ENCODE measurements around the gene FOLR2. TPM values are rescaled to one million over a fixed set of nuclear protein-coding genes. Genes with fewer than 3 reads are reported as not detected.
A peak's percentile ranks its signal among the peaks of the same experiment; 100 is the strongest.

FOLR2 gene
- total RNA-seq, 3 donors from 2014 or later: 3.2 to 29.4 (median 13.8) TPM

- no peak for DNase-seq
- H3K4me3 ChIP-seq: no peak overlapping the region
Measured at GRCh38 chr11:72236774-72237111, 20.1 kb downstream of the FOLR2 start.

GRCh38 chr11:72237112-72237931 lies 20.7 kb downstream of the FOLR2 start:
- Histone ChIP-seq H3K9me3 (no peaks in the 10 kb centered on the region), H3K4me3 (no peak overlapping the region), H3K4me1 (ENCODE audit: low read depth) (peaks cover 37% of the 10 kb centered on the region), H3K36me3 (ENCODE audit: low read depth) (no peaks in the 10 kb centered on the region)
- intact Hi-C loops (cut with DNase I, micrococcal nuclease): no loop called here
- ATAC-seq: no peak
- no peak for DNase-seq
- TF ChIP-seq CTCF (IDR thresholded peaks at IDR 0.05): no peak

More at GRCh38 chr11:72236774-72237111, 20.1 kb downstream of the FOLR2 start:
- Histone ChIP-seq H3K4me1 (ENCODE audit: low read depth) (peaks cover 37% of the 10 kb centered on the region), H3K36me3 (ENCODE audit: low read depth) (no peaks in the 10 kb centered on the region), H3K9me3 (no peaks in the 10 kb centered on the region)
- no peak for ATAC-seq
- intact Hi-C loops (cut with DNase I, micrococcal nuclease): no loop called here
- no peak for TF ChIP-seq CTCF (IDR thresholded peaks at IDR 0.05)

GRCh38 chr11:72238040-72238450 lies 21.5 kb downstream of the FOLR2 start:
- no peaks in the 10 kb centered on the region for H3K36me3 ChIP-seq (ENCODE audit: low read depth)
- no peaks in the 10 kb centered on the region for H3K9me3 ChIP-seq
- no peak overlapping the region for H3K4me3 ChIP-seq
- intact Hi-C loops (cut with DNase I, micrococcal nuclease): no loop called here
- DNase-seq (peak; percentile 54 to 73 (median 73)), ATAC-seq (peak; percentile 80)
- TF ChIP-seq CTCF (IDR thresholded peaks at IDR 0.05): peak; percentile 71
- H3K4me1 ChIP-seq (ENCODE audit: low read depth): peaks cover 37% of the 10 kb centered on the region

GRCh38 chr11:72238492-72239312 lies 22.1 kb downstream of the FOLR2 start:
- no peaks in the 10 kb centered on the region for H3K9me3 ChIP-seq
- no peak overlapping the region for H3K4me3 ChIP-seq
- TF ChIP-seq CTCF (IDR thresholded peaks at IDR 0.05): no peak
- intact Hi-C loops (cut with DNase I, micrococcal nuclease): no loop called here
- ATAC-seq (no peak), DNase-seq (no peak)
- H3K36me3 ChIP-seq (ENCODE audit: low read depth): no peaks in the 10 kb centered on the region
- peaks cover 37% of the 10 kb centered on the region for H3K4me1 ChIP-seq (ENCODE audit: low read depth)

GRCh38 chr11:72239313-72239848 lies 22.8 kb downstream of the FOLR2 start:
- intact Hi-C loops (cut with DNase I, micrococcal nuclease): no loop called here
- ATAC-seq (peak; percentile 2), DNase-seq (peak; percentile 55 to 76 (median 70))
- Histone ChIP-seq H3K36me3 (ENCODE audit: low read depth) (no peaks in the 10 kb centered on the region), H3K4me3 (no peak overlapping the region), H3K9me3 (no peaks in the 10 kb centered on the region), H3K4me1 (ENCODE audit: low read depth) (peaks cover 37% of the 10 kb centered on the region)
- no peak for TF ChIP-seq CTCF (IDR thresholded peaks at IDR 0.05)
